IPS DF 6.9 (cell line): ENCODE measurements around the gene COPS7A.

ENCODE experiments used
- DNase-seq: peaks from one replicate; pipeline ENCODE4 v3.0.0-alpha.2; 2013; ENCODE audit warnings: low read depth, low spot score
- H3K27ac ChIP-seq: one replicate; pipeline ENCODE4 v1.5.1; 2013; ENCODE audit warnings: low read length, control low read depth
- H3K27me3 ChIP-seq: 2 replicates; pipeline ENCODE4 v1.6.1; 2013; ENCODE audit warnings: mild to moderate bottlenecking, low read length; ENCODE audit not compliant: control insufficient read depth, insufficient read depth
- H3K36me3 ChIP-seq: 2 replicates; pipeline ENCODE4 v1.6.1; 2013; ENCODE audit warnings: low read length; ENCODE audit not compliant: control insufficient read depth, insufficient read depth
- H3K4me1 ChIP-seq: 2 replicates; pipeline ENCODE4 v1.6.1; 2013; ENCODE audit warnings: low read length; ENCODE audit not compliant: control insufficient read depth, insufficient read depth
- H3K4me3 ChIP-seq: 2 replicates; pipeline ENCODE4 v1.5.1; 2013; ENCODE audit warnings: mild to moderate bottlenecking, low read length
- H3K9me3 ChIP-seq: 2 replicates; pipeline ENCODE4 v1.6.1; 2013; ENCODE audit warnings: low read length, inconsistent platforms; ENCODE audit not compliant: control insufficient read depth, insufficient read depth
- WGBS: extraction: QIAGEN DNeasy Blood & Tissue Kit; methylation state at CpG from one replicate; pipeline ENCODE4 v1.1.7; 2013; ENCODE audit warnings: mixed read lengths, missing lambda C conversion rate; ENCODE audit not compliant: insufficient read length, insufficient coverage; 5-methylcytosine and 5-hydroxymethylcytosine counted together

The COPS7A gene

DNA sequence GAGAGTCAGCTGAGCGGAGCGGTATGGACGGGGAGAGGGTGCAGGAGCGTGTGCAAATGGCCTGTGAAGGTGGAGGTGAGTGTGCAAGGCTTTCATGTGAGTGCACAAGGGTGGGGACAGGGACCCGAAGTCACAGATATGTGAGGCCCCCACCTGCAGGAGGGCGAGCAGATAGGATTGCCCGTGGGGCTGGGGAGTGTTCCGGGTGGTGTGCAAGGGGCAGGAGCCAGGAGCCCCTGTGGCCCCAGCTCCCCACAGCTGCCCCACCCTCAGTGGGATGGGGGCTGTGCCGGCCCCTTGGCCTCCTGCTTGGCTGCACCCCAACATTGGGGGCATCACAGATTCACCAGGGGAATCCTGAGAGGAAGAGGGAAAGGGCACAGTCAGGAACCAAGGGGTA is 29.1 kb upstream of the COPS7A start:
- no peaks in the 10 kb centered on the region; the same call in 1 of the 2 replicates for H3K27me3 ChIP-seq
- H3K9me3 ChIP-seq: no peaks in the 10 kb centered on the region
- 0 out of 2 replicates have a peak, but pooled peaks cover 3% of the 10 kb centered on the region for H3K36me3 ChIP-seq
- DNase-seq: no peak
- WGBS: no CpG with 5 or more reads among the region's 9 CpGs
- no peak overlapping the region for H3K4me3 ChIP-seq
- H3K27ac ChIP-seq: no peak overlapping the region
- peaks cover 3% of the 10 kb centered on the region; the same call in 1 of the 2 replicates for H3K4me1 ChIP-seq

DNA sequence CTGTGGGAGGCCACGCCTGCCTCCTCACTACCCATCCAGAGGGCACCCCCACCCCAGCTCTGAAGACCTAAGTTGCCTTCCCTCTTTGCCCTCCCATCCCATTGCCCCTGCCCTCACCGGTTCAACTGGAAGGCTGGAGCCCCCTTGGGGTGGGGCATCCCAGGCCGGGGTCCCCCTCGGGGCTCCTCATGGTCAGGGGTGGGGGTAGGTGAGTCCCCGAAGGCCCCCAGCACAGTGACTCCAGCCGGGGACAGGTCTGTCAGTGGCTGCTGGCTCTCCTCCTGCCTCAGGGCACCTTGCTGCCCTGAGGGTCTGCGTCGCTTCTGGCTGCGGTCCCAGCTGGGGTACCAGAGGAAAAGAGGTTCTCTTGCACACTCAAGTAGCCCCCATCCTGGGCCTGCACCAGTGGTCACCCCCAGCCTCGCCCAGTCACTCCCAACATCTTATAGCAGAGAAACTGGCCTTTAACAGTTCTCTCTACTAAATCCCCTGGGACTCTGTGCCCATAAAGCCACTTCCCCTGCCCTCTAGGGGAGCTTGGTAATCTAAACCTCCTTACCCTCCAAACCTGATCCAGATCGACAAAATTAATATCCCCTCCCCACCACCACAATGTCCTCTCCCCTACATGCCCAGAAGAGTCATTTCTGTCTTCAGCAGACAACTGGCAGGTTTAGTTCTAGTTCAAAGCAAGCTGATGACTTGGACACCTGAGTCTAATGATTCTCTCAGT is 28.4 kb upstream of the COPS7A start:
- Histone ChIP-seq H3K4me1 (peaks cover 3% of the 10 kb centered on the region; the same call in 1 of the 2 replicates), H3K9me3 (no peaks in the 10 kb centered on the region), H3K27me3 (no peaks in the 10 kb centered on the region; the same call in 1 of the 2 replicates), H3K4me3 (no peak overlapping the region), H3K27ac (no peak overlapping the region), H3K36me3 (0 out of 2 replicates have a peak, but pooled peaks cover 3% of the 10 kb centered on the region)
- WGBS: no CpG with 5 or more reads among the region's 11 CpGs
- no peak for DNase-seq

- Histone ChIP-seq H3K4me3 (no peak overlapping the region), H3K9me3 (no peaks in the 10 kb centered on the region), H3K27me3 (peaks cover 9% of the 10 kb centered on the region), H3K27ac (no peak overlapping the region), H3K4me1 (peaks cover 6% of the 10 kb centered on the region; the same call in 1 of the 2 replicates), H3K36me3 (0 out of 2 replicates have a peak, but pooled peaks cover 3% of the 10 kb centered on the region)
- DNase-seq: no peak
- no CpG with 5 or more reads among the region's 17 CpGs for WGBS
Measured at GRCh38 chr12:6696690-6697583, 26.9 kb upstream of the COPS7A start.

DNA sequence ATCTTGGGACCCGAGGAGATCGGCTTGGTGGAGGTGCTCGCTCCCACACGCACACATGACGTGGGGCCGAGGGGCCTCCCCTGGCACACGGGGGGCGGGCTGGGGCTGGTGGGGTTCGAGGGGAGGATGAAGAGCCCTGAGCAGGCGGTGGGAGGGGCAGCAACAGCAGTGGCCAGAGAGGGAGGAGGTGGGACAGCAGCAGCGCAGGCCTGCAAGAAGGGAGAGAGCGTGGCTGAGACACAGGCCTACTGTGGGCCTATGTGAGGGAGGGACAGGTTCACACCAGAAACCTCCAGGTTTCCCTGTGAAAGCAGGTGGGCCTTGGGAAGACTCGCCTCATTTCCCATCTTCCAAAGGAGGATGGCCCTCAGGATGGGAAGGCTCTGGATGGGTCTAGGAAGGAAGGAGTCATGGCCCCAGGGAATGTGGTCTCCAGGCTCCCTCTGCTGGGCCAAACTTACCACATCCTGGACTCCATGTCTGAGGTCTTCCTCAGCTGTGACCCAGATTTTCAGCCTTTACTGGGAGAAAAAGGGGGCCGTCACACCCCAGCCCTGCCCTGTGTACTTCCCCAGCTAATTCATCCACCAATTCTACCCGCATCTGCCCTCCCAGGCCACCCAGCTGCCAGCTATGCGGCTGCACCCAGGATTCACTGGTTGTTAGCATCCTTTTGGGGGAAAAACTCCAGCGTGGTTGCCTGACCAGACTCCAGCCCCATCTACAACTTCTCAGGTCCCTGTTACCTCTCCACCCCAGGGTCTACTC is 26.1 kb upstream of the COPS7A start:
- peak; percentile 63 for DNase-seq
- no CpG with 5 or more reads among the region's 17 CpGs for whole genome bisulfite sequencing
- Histone ChIP-seq H3K27me3 (peaks cover 9% of the 10 kb centered on the region), H3K9me3 (no peaks in the 10 kb centered on the region), H3K27ac (no peak overlapping the region), H3K4me3 (no peak overlapping the region), H3K4me1 (peaks cover 6% of the 10 kb centered on the region; the same call in 1 of the 2 replicates), H3K36me3 (0 out of 2 replicates have a peak, but pooled peaks cover 3% of the 10 kb centered on the region)

- DNase-seq: no peak
- Histone ChIP-seq H3K27me3 (peaks cover 9% of the 10 kb centered on the region), H3K27ac (no peak overlapping the region), H3K9me3 (no peaks in the 10 kb centered on the region), H3K4me1 (peaks cover 6% of the 10 kb centered on the region; the same call in 1 of the 2 replicates), H3K36me3 (0 out of 2 replicates have a peak, but pooled peaks cover 3% of the 10 kb centered on the region), H3K4me3 (no peak overlapping the region)
- WGBS: no CpG with 5 or more reads among the region's 8 CpGs
Measured at GRCh38 chr12:6698352-6699046, 25.3 kb upstream of the COPS7A start.

DNA sequence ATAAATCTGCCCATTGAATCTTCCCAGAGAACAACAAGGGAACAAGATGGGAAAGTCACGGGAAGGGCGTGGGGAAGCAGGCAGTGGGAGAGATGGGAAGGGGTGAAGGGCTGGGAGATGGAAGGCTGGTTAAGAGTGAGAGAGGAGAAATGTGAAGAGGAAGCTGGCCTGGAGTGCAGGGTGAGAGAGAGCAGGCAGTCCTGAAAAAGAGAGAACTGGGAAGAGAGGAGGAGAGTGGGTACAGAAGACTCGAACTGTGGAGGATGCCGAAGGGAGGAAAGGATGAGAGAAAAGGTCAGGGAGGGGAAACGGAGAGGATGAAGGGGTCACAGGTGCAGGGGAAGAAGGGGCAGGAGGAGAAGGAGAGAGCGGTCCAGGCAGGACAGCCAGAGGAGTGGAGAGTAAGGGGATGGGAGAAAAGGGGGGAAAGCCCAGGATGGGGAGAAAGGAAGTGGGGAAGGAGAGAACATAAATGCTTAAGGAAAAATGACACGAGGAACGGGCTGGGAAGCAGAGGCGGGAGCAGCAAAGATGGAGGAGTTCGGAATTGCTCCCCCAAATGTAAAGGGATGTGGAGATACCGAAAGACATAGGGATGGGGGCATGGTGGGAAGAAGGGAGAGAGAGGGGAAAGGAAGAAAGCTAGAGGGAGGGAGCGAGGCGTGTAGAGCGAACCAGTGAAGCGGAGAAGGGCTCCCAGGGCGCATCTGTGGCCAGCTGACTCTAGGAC is 24.4 kb upstream of the COPS7A start:
- Histone ChIP-seq H3K4me3 (peak overlapping the region; percentile 78; the same call in 1 of the 2 replicates), H3K36me3 (0 out of 2 replicates have a peak, but pooled peaks cover 2% of the 10 kb centered on the region), H3K9me3 (no peaks in the 10 kb centered on the region), H3K27ac (no peak overlapping the region), H3K27me3 (peaks cover 9% of the 10 kb centered on the region), H3K4me1 (peaks cover 6% of the 10 kb centered on the region; the same call in 1 of the 2 replicates)
- WGBS: no CpG with 5 or more reads among the region's 16 CpGs
- no peak for DNase-seq

DNA sequence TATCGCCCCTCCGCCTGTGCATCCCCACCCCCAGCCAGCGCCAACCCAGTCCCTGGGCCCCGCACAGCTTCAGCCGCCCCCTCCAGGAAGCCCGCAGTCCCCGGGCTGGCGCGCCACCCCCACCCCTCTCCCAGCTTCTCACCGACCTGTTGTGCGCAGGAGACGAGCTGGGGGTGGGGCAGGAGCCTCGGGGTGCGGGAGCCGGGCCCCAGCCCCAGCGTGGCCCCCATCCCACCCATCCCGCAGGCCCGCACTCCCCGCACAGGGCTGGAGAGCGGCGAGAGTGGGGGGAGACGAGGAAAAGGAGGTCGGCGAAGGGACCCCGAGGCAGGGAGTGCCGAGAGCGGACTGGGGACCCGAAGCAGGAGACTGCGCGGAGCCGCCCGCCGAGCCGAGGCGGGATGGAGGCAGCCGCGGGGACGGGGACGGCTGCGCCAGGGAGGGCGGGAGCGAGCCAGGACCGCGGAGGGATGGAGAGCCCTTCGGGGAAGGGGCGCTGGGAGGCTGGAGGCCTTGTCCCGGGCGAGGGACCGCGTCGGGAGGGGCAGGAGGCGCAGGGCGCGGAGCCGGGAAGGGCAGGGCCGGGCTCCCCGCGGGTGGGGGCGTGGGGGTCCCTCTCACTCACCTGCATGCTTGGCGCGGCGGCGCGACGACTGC is 23.7 kb upstream of the COPS7A start:
- H3K4me3 ChIP-seq: peak overlapping the region; percentile 78
- peaks cover 9% of the 10 kb centered on the region for H3K27me3 ChIP-seq
- no peak for DNase-seq
- H3K27ac ChIP-seq: no peak overlapping the region
- no peaks in the 10 kb centered on the region for H3K36me3 ChIP-seq
- peaks cover 6% of the 10 kb centered on the region; the same call in 1 of the 2 replicates for H3K4me1 ChIP-seq
- no CpG with 5 or more reads among the region's 65 CpGs for WGBS
- H3K9me3 ChIP-seq: no peaks in the 10 kb centered on the region

- H3K27ac ChIP-seq: no peak within 1 kb of the TSS
- H3K4me1 ChIP-seq: peaks cover 6% of the 10 kb centered on the region; the same call in 1 of the 2 replicates
- H3K36me3 ChIP-seq: no peaks in the 10 kb centered on the region
- WGBS: no CpG with 5 or more reads among the region's 43 CpGs
- H3K9me3 ChIP-seq: no peaks in the 10 kb centered on the region
- no peak for DNase-seq
- H3K27me3 ChIP-seq: peaks cover 9% of the 10 kb centered on the region
- peak within 1 kb of the TSS; percentile 78 for H3K4me3 ChIP-seq
Measured at GRCh38 chr12:6700646-6701051, 23.2 kb upstream of the COPS7A start, which contains the start of gene PIANP. Gene PIANP, minus strand, starts transcription at chr12:6700815. Its CDS starts 2,754 bp downstream, at chr12:6698061.
